ENCODE results near the gene TPPP3. TPM values are rescaled to one million over a fixed set of nuclear protein-coding genes. Genes with fewer than 3 reads are reported as not detected.
A peak's percentile ranks its signal among the peaks of the same experiment; 100 is the strongest.
"Not testable (repeated sequence)": the region's sequence is repeated elsewhere in the genome, so short reads cannot be mapped to it uniquely, and the experiment has no call there.

TPPP3 gene
- total RNA-seq, 2 donors from 2014 or later: 0.31 TPM; not detected in 1

DNA sequence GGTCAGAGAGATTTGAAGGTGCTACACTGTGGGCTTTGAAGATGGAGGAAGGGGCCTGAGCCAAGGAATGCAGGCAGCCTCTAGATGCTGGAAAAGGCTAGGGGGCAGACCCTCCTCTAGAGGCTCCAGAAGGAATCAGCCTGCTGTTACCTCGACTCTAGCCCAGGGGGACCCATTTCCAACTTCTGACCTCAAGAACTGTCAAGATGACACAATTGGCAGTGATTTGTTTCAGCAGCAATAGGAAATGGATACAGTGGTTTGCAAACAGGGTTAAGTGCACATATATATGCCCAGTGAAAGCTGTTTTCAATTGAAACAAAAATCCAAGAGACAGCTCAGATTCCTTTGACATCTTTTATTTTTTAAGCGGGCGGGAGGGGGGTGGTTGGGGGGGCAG lies 26.6 kb upstream of the TPPP3 start:
- H3K27ac Mint-ChIP-seq: no peak overlapping the region
- DNase-seq (ENCODE audit: low spot score) (no peak), ATAC-seq (no peak)
- no peaks in the 10 kb centered on the region for H3K9me3 Mint-ChIP-seq
- peaks cover 10 to 11% of the 10 kb centered on the region in 2 donors for H3K4me1 Mint-ChIP-seq (ENCODE audit: low read depth in 2 of 2)
- H3K4me3 Mint-ChIP-seq: no peak overlapping the region
- H3K36me3 Mint-ChIP-seq: no peaks in the 10 kb centered on the region
- peaks cover 14 to 16% of the 10 kb centered on the region in 2 donors for H3K27me3 Mint-ChIP-seq

DNA sequence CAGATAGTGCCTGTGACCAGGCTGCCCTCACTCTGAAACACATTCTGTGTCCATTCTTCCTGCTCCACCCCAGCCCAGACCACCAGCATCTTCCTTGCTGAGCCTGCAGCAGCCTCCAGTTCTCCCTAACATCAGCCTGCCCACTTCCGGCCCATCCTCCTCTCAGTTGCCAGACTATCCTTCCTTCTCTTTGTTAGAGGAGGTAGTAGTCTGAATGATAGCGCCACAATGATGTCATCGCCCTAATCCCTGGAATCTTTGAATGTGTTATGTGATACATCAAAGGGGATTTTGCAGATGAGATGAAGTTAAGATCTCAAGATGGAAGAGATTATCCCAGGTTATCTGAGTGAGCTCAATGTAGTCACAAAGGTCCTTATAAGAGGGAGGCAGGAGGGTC lies 26.2 kb upstream of the TPPP3 start:
- H3K9me3 Mint-ChIP-seq: no peaks in the 10 kb centered on the region
- no peak overlapping the region for H3K4me3 Mint-ChIP-seq
- no peak overlapping the region for H3K27ac Mint-ChIP-seq
- no peaks in the 10 kb centered on the region for H3K36me3 Mint-ChIP-seq
- H3K27me3 Mint-ChIP-seq: peaks cover 14 to 16% of the 10 kb centered on the region in 2 donors
- ATAC-seq (no peak), DNase-seq (ENCODE audit: low spot score) (no peak)
- peaks cover 10 to 11% of the 10 kb centered on the region in 2 donors for H3K4me1 Mint-ChIP-seq (ENCODE audit: low read depth in 2 of 2)

GRCh38 chr16:67417333-67418061 lies 24.2 kb upstream of the TPPP3 start:
- Mint-ChIP-seq H3K4me1 (ENCODE audit: low read depth in 2 of 2) (peaks cover 10 to 11% of the 10 kb centered on the region in 2 donors), H3K27me3 (peaks cover 7 to 19% of the 10 kb centered on the region in 2 donors), H3K27ac (no peak overlapping the region), H3K9me3 (no peaks in the 10 kb centered on the region), H3K36me3 (no peaks in the 10 kb centered on the region), H3K4me3 (peak overlapping the region; percentile 49)
- ATAC-seq (no peak), DNase-seq (ENCODE audit: low spot score) (no peak)

DNA sequence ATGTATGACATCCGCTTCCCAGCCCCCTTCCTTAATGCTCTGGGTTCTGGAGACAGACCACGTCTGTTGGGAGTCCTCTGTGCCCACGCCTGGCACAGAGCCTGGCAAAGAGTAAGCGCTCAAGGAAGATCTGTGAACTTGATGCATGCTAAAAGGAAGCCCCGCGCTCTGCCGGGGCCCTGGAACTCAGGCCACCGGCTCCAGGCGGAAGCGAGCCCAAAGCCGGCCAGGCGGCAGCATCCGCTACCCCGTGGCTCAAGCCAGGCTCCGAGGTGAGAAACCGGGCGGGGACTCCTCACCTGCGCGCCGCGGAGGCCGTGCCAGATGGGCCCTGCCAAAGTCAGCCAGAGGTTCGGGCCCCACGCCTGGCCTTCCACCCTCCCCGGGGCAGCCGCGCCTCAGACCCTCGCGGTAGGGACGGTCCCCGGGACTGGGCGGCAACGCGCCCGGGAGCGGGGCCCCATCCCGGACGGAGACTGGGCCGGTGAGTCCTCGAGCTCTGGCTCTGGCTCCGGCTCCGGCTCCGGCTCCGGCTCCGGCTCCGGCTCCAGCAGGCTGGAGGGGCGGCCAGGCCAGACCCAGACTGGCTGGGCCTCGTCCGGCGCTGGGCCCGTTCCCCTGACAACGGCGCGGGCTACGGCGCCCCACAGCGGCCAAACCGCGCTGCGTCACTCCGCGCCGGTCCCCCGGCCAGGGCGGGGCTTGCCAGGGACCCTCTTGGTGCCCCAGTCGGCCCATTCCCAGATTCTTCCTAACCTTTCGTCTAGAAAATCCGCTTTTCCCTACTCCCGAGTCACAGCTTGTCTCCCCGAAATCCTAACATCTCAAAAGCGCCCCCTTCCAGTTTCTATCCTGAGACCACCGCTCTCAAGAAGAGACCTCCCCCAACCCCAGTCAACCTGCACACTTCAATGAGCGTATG lies 22.8 kb upstream of the TPPP3 start, which contains the start of gene ZDHHC1:
ZDHHC1 (minus strand) TSS at position 606 of the 922 bp plus-strand sequence. CDS start 8,702 bp downstream, outside the sequence.
- Mint-ChIP-seq H3K9me3 (no peaks in the 10 kb centered on the region), H3K27ac (peak within 1 kb of the TSS; percentile 60 to 88), H3K36me3 (no peaks in the 10 kb centered on the region), H3K4me3 (peak within 1 kb of the TSS; percentile 91), H3K4me1 (ENCODE audit: low read depth in 2 of 2) (peaks cover 10 to 11% of the 10 kb centered on the region in 2 donors), H3K27me3 (peaks cover 7 to 22% of the 10 kb centered on the region in 2 donors)
- DNase-seq (ENCODE audit: low spot score) (no peak), ATAC-seq (peak; percentile 93 to 94)

DNA sequence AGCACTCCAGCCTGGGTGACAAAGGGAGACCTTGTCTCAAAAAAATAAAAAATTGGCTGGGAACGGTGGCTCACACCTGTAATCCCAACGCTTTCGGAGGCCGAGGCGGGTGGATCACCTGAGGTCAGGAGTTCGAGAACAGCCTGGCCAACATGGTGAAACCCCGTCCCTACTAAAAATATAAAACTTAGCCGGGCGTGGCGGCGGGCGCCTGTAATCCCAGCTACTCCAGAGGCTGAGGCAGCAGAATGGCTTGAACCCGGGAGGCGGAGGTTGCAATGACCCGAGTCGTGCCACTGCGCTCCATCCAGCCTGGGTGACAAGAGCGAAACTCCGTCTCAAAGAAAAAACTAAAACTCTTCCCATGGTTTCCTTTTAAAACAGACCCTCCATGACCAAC lies 22.1 kb upstream of the TPPP3 start:
- H3K27me3 Mint-ChIP-seq: peaks cover 7 to 22% of the 10 kb centered on the region in 2 donors
- not testable (repeated sequence) for H3K27ac Mint-ChIP-seq; H3K36me3 Mint-ChIP-seq; ATAC-seq; H3K9me3 Mint-ChIP-seq; DNase-seq (ENCODE audit: low spot score)
- peaks cover 10 to 11% of the 10 kb centered on the region in 2 donors for H3K4me1 Mint-ChIP-seq (ENCODE audit: low read depth in 2 of 2)
- peak overlapping the region; percentile 58 for H3K4me3 Mint-ChIP-seq

DNA sequence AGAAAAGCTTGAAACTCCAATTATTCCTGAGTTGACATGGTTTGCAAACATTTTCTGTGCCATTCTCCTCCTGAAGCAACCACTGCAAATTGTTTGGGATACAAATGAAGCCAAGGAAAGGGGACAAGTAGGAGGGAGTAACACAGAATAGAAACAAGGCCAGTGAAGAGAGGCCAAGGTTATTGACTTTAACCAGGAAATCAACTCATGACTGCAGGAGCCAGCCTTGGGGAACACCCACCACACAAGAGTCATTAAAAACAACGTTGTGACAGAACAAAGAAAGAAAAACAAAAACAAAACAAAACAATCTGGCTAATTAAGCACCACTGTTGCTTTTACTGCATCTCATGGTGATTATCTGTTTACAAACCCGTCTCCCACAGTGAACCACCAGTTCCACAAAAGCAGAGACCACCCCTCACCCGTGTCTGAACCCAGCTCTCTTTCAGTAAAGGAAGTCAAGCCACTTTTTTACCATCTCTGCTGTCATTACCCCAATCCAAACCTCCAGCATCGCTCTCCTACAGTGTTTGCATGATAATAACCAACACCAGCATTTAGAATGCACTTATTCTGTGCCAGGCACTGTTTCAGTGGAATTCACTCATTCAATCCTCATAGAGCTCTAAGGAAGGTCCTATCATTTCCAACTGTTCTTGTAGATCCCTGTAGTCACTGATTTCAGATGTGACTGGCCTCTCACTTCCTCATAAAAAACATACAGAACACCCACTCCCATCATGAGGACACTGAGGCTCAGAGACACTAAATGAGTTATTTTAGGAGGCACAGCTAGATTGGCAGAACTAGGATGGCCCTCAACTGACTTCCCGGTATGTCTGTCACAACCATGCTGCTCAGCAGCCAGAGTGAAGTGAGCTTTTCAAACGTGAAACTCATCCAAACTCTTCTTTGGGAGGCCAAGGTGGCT lies 20.9 kb upstream of the TPPP3 start:
- Mint-ChIP-seq H3K36me3 (no peaks in the 10 kb centered on the region), H3K27me3 (peaks cover 2 to 17% of the 10 kb centered on the region in 2 donors), H3K4me3 (no peak overlapping the region), H3K27ac (no peak overlapping the region), H3K4me1 (ENCODE audit: low read depth in 2 of 2) (peaks cover 10 to 11% of the 10 kb centered on the region in 2 donors), H3K9me3 (no peaks in the 10 kb centered on the region)
- DNase-seq (ENCODE audit: low spot score) (no peak), ATAC-seq (no peak)

DNA sequence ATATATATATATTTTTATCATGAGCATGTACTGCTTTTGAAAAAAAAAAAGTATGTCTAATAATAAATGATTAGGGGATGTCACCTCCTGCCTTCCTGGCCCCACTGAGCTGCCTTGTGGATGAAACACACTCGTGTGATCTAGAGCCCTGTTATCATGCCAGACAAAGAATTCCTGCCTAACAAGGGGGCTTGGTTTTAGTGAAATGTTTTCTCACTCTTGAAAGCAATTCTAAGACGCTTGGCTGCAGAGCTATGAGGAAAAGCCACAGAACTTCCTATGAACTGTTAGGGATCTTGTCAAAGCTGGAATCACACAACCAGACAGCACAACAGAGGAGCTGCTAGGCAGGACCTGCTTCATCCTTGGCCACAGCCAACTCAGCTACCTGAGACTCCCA lies 19.0 kb upstream of the TPPP3 start:
- Mint-ChIP-seq H3K27me3 (peaks cover 0 to 12% of the 10 kb centered on the region in 2 donors), H3K4me3 (no peak overlapping the region), H3K9me3 (no peaks in the 10 kb centered on the region), H3K4me1 (ENCODE audit: low read depth in 2 of 2) (peaks cover 8 to 11% of the 10 kb centered on the region in 2 donors), H3K27ac (no peak overlapping the region), H3K36me3 (no peaks in the 10 kb centered on the region)
- ATAC-seq: no peak
- no peak for DNase-seq (ENCODE audit: low spot score)

DNA sequence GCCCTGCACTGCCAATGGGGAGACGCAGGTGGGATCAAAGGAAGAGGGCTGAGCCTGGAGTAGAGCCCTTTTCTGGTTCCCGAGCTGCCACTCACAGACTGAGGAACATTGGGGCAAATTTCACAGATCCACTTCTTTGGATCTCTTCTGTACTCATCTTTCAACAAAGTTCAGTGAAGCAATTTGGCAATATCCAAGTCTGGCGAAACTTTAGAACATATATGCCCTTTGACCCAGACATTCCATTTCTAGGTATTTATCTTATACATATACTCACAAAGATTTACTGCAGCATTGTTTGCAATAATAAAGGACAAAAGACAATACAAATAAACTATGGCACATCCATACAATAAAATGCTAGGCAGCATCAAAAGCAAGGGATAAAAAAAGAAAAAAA lies 18.0 kb upstream of the TPPP3 start:
- H3K4me1 Mint-ChIP-seq (ENCODE audit: low read depth in 2 of 2): peaks cover 3 to 6% of the 10 kb centered on the region in 2 donors
- ATAC-seq (no peak), DNase-seq (ENCODE audit: low spot score) (no peak)
- H3K4me3 Mint-ChIP-seq: no peak overlapping the region
- no peaks in the 10 kb centered on the region for H3K9me3 Mint-ChIP-seq
- no peaks in the 10 kb centered on the region for H3K36me3 Mint-ChIP-seq
- H3K27me3 Mint-ChIP-seq: peaks cover 0 to 8% of the 10 kb centered on the region in 2 donors
- H3K27ac Mint-ChIP-seq: no peak overlapping the region

GRCh38 chr16:67409631-67410030 lies 16.3 kb upstream of the TPPP3 start:
- H3K9me3 Mint-ChIP-seq: no peaks in the 10 kb centered on the region
- no peaks in the 10 kb centered on the region for H3K36me3 Mint-ChIP-seq
- ATAC-seq (no peak), DNase-seq (ENCODE audit: low spot score) (no peak)
- H3K4me3 Mint-ChIP-seq: no peak overlapping the region
- no peak overlapping the region for H3K27ac Mint-ChIP-seq
- H3K4me1 Mint-ChIP-seq (ENCODE audit: low read depth in 2 of 2): no peaks in the 10 kb centered on the region
- peaks cover 0 to 6% of the 10 kb centered on the region in 2 donors for H3K27me3 Mint-ChIP-seq

DNA sequence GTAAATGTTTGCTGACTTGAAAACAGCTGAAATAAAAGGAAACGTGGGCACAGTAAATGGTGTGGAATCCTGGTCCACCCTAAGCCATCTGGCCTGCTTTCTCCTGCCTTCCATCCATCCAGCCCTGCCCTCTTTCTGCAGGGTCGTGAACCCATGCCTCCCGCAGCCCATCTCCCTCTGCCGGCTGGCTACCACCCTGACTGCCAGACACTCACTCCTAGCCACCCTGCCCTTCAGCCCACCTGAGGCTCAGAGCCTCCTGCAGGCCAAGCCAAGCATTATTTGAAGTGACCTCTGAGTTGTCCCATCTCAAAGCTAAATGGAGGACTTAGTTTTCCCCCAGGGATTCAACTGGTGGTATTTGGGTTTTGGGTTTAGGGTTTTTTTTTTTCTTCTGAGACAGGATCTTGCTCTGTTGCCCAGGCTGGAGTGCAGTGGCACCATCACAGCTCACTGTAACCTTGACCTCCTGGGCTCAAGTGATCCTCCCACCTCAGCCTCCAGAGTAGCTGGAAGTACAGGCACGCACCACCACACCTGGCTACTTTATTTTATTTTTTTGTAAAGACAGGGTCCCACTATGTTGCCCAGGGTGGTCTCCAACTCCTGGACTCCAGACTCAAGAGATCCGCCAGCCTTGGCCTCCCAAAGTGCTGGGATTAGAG lies 14.6 kb upstream of the TPPP3 start:
- no peak for ATAC-seq

GRCh38 chr16:67407176-67407787 lies 14.0 kb upstream of the TPPP3 start:
- no peak overlapping the region for H3K27ac Mint-ChIP-seq
- DNase-seq (ENCODE audit: low spot score) (no peak), ATAC-seq (no peak)
- H3K36me3 Mint-ChIP-seq: no peaks in the 10 kb centered on the region
- peaks cover under 1 to 6% of the 10 kb centered on the region in 2 donors for H3K27me3 Mint-ChIP-seq
- H3K9me3 Mint-ChIP-seq: no peaks in the 10 kb centered on the region
- no peak overlapping the region for H3K4me3 Mint-ChIP-seq
- H3K4me1 Mint-ChIP-seq (ENCODE audit: low read depth in 2 of 2): no peaks in the 10 kb centered on the region

More for the DNA sequence above, 14.6 kb upstream of the TPPP3 start:
- Mint-ChIP-seq H3K27me3 (peaks cover 0 to 5% of the 10 kb centered on the region in 2 donors), H3K4me1 (ENCODE audit: low read depth in 2 of 2) (no peaks in the 10 kb centered on the region), H3K9me3 (no peaks in the 10 kb centered on the region), H3K27ac (no peak overlapping the region), H3K36me3 (no peaks in the 10 kb centered on the region), H3K4me3 (no peak overlapping the region)
- DNase-seq (ENCODE audit: low spot score): no peak

DNA sequence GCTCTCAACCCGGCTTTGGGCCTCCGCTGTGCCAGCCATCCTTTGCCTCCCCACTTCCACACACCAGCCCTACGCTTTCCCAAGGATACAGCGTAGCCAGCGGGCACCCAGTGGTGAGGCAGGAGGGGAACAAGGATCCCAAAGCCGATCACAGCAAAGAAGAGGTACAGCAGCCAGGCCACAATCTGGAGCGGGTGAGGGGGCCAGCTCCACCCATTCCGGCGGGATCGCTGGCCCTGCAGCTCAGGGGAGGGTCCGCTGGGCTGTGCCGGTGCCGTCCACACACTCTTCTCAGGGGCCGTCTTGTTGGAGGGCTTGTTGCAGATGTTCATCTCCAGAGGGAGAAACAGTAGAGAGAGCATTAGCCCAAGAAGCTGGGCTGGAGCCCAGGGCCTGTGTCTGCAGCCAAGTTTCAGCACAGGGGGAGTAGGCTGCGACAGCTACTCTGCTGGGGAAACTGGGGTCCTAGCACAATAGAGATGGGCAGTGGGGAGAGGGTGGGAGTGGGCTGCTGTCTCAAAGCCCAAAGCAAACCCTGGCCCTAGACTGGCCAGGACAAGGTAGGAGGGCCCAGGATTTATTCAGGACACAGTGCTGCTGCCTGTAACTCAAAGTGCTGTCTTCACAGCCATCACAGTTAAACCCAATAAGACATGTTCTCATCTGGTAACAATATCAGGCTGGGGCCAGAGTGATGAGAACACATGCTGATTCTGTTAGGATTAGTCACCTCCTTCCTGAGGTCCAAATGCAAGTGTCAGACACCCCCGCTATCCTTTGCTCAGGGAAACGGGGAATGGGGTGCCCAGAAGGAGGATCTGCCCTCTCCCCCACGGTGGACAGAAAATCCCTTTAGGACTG lies 13.0 kb upstream of the TPPP3 start:
- DNase-seq (ENCODE audit: low spot score): no peak
- peaks cover 7 to 10% of the 10 kb centered on the region in 2 donors for H3K27me3 Mint-ChIP-seq
- H3K9me3 Mint-ChIP-seq: no peaks in the 10 kb centered on the region
- H3K27ac Mint-ChIP-seq: no peak overlapping the region
- no peaks in the 10 kb centered on the region for H3K36me3 Mint-ChIP-seq
- no peak for ATAC-seq
- no peak overlapping the region for H3K4me3 Mint-ChIP-seq
- no peaks in the 10 kb centered on the region for H3K4me1 Mint-ChIP-seq (ENCODE audit: low read depth in 2 of 2)
